Karpas-422 (cell line): ENCODE data around the gene TNFAIP8L1. TPM values are rescaled to one million over a fixed set of nuclear protein-coding genes. Genes with fewer than 3 reads are reported as not detected.

Source experiments
- DNase-seq: peaks from one replicate; pipeline ENCODE4 v3.0.0-alpha.2; 2015
- H2AFZ ChIP-seq: fragments of 200-600 bp; sonication (generic); 2 replicates; pipeline ENCODE4 v1.6.1; 2014; ENCODE audit warnings: antibody characterized with exemption, low read length, mixed read lengths
- H3K27ac ChIP-seq: fragments of 200-600 bp; sonication (generic); 2 replicates; pipeline ENCODE4 v1.5.1; 2014; ENCODE audit warnings: mild to moderate bottlenecking, low read length, moderate library complexity
- H3K27me3 ChIP-seq: fragments of 200-600 bp; sonication (generic); 2 replicates; pipeline ENCODE4 v1.6.1; 2014; ENCODE audit warnings: low read length, mixed read lengths
- H3K36me3 ChIP-seq: fragments of 200-600 bp; sonication (generic); 2 replicates; pipeline ENCODE4 v1.6.1; 2014; ENCODE audit warnings: low read length, mixed read lengths; ENCODE audit not compliant: insufficient read depth
- H3K4me1 ChIP-seq: fragments of 200-600 bp; sonication (generic); 2 replicates; pipeline ENCODE4 v1.6.1; 2014; ENCODE audit warnings: mild to moderate bottlenecking, low read length, mixed read lengths
- H3K4me2 ChIP-seq: fragments of 200-600 bp; sonication (generic); 2 replicates; pipeline ENCODE4 v1.6.1; 2014; ENCODE audit warnings: low read length, low read depth, mild to moderate bottlenecking; ENCODE audit not compliant: poor library complexity, severe bottlenecking
- H3K4me3 ChIP-seq: fragments of 200-600 bp; sonication (generic); 2 replicates; pipeline ENCODE4 v1.5.1; 2014; ENCODE audit warnings: mild to moderate bottlenecking, antibody characterized with exemption, low read length, mixed read lengths
- H3K79me2 ChIP-seq: fragments of 200-600 bp; sonication (generic); 2 replicates; pipeline ENCODE4 v1.6.1; 2014; ENCODE audit warnings: mild to moderate bottlenecking, low read length, mixed read lengths
- H3K9ac ChIP-seq: fragments of 200-600 bp; sonication (generic); 2 replicates; pipeline ENCODE4 v1.6.0; 2014; ENCODE audit warnings: low read length
- H3K9me2 ChIP-seq: fragments of 200-600 bp; sonication (generic), shearing (Covaris generic); replicated peaks from 2 replicates; pipeline ENCODE4 v1.6.0; 2014; ENCODE audit warnings: mild to moderate bottlenecking, low read length, moderate library complexity; ENCODE audit not compliant: insufficient read depth
- H3K9me3 ChIP-seq: fragments of 300-700, 200-600 bp; sonication (generic); 2 replicates; pipeline ENCODE4 v1.6.1; 2014; ENCODE audit warnings: low read length, mixed read lengths
- H4K20me1 ChIP-seq: fragments of 200-600 bp; sonication (generic); 2 replicates; pipeline ENCODE4 v1.6.1; 2014; ENCODE audit warnings: mild to moderate bottlenecking, antibody characterized with exemption, low read length, low read depth; ENCODE audit not compliant: insufficient read depth
- total RNA-seq: library from RNA; depleted of rRNA; stranded (reverse); fragments of >200 nt; shearing (Covaris generic); gene quantifications from 2 replicates; pipeline ENCODE4 v1.2.3, GENCODE V29; 2014; ENCODE audit warnings: low replicate concordance

The TNFAIP8L1 gene
- total RNA-seq, 1 experiment from 2014 or later: 1.8 TPM

DNA sequence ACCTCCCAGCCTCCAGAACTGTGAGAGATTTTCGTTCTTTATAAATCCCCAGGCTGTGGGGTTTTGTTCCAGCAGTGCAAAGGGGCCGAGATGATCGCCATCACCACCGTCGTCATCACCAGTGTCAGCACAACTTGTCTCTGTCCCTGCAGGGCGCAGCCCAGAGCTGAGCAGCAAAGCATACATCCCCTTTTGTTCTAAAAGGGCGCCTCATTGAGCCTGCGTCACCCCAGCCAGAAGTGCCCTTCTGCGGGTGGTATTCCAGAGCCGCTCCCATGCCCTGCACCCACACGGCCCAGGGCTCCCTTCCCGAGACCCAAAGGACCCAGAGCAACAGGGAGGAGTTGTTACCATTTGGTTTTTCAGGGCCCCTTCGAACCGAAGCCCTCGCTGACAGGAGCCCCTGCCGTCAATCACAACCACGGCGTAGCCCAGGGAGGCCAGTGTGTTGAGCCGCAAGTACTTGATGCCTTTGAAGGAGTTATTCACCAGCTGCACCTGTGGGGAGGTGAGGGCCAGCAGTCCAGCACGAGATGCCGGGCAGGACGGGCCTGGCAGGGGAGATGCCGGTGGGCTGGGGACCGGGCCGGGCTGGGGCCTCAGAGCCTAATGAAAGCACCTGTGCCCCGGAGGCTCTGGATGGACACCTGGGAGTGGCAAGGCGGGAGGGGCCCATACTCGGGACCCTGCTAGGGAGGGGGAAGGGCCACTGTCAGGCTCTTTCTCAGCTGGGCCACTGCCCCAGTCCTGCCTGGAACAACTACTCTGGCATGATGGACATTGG is 45.2 kb downstream of the TNFAIP8L1 start:
- Histone ChIP-seq H3K4me1 (no peaks in the 10 kb centered on the region), H3K9me3 (no peaks in the 10 kb centered on the region), H3K4me3 (no peak overlapping the region), H3K9ac (no peak overlapping the region), H3K27me3 (no peaks in the 10 kb centered on the region), H3K36me3 (peaks cover 5% of the 10 kb centered on the region; the same call in 1 of the 2 replicates), H3K9me2 (no peaks in the 10 kb centered on the region), H3K4me2 (no peak overlapping the region), H2AFZ (no peak overlapping the region), H3K27ac (no peak overlapping the region), H4K20me1 (no peaks in the 10 kb centered on the region), H3K79me2 (no peaks in the 10 kb centered on the region)
- DNase-seq: no peak

DNA sequence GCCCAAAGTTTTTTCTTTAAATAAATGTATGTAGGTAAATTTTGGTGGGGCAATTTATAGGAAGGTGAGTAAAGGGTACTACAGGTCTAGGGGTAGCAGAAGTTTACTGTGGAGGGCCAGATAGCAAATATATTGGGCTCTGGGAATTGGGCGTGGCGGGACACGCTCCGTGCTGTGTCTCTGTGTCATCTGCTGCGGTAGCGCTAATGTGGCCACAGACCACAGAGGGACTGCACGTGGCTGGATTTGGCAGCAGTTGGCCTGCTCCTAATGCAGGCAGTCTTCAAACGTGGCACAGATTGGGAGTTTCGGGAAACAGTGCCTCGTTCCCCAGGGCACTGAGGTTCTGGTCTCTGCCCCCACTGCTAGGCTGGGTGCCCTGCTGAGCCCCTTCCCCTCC is 47.4 kb downstream of the TNFAIP8L1 start:
- H3K27ac ChIP-seq: no peak overlapping the region

GRCh38 chr19:4687396-4687795 is 48.1 kb downstream of the TNFAIP8L1 start:
- Histone ChIP-seq H3K4me2 (no peak overlapping the region), H2AFZ (no peak overlapping the region), H4K20me1 (no peaks in the 10 kb centered on the region), H3K27me3 (no peaks in the 10 kb centered on the region), H3K36me3 (peaks cover 3% of the 10 kb centered on the region; the same call in 1 of the 2 replicates), H3K27ac (no peak overlapping the region), H3K9ac (no peak overlapping the region), H3K4me3 (no peak overlapping the region), H3K4me1 (no peaks in the 10 kb centered on the region), H3K9me2 (no peaks in the 10 kb centered on the region), H3K79me2 (no peaks in the 10 kb centered on the region), H3K9me3 (no peaks in the 10 kb centered on the region)
- DNase-seq: no peak

More for the DNA sequence above, 47.4 kb downstream of the TNFAIP8L1 start:
- Histone ChIP-seq H3K4me1 (no peaks in the 10 kb centered on the region), H4K20me1 (no peaks in the 10 kb centered on the region), H3K9ac (no peak overlapping the region), H3K9me2 (no peaks in the 10 kb centered on the region), H3K4me3 (no peak overlapping the region), H2AFZ (no peak overlapping the region), H3K36me3 (peaks cover 3% of the 10 kb centered on the region; the same call in 1 of the 2 replicates), H3K9me3 (no peaks in the 10 kb centered on the region), H3K79me2 (no peaks in the 10 kb centered on the region), H3K27me3 (no peaks in the 10 kb centered on the region), H3K4me2 (no peak overlapping the region)
- no peak for DNase-seq

DNA sequence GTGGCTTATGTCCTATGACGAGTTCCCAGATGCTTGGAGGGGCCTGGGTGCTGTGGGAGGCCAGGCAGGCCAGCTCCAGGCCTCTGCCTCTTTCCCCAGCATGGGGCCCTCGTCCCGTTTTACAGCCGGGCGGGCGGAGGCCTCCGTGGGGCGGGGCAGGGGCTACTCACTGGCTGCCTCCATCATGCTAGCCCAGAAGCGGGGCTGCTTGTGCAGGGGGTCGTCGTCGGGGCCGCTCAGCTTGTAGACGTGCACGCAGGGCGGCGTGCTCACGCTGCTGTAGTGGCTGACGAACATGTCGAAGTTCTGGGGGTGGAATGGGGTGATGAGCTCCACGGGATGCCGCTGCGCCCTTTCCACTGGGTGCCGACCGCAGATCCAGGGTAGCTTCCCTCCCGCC is 49.3 kb downstream of the TNFAIP8L1 start:
- H4K20me1 ChIP-seq: no peaks in the 10 kb centered on the region
- no peaks in the 10 kb centered on the region for H3K9me3 ChIP-seq
- H3K9me2 ChIP-seq: no peaks in the 10 kb centered on the region
- H3K27me3 ChIP-seq: no peaks in the 10 kb centered on the region
- H3K4me1 ChIP-seq: no peaks in the 10 kb centered on the region
- no peaks in the 10 kb centered on the region for H3K79me2 ChIP-seq
- H2AFZ ChIP-seq: no peak overlapping the region
- no peak overlapping the region for H3K4me3 ChIP-seq
- peaks cover 3% of the 10 kb centered on the region; the same call in 1 of the 2 replicates for H3K36me3 ChIP-seq
- no peak overlapping the region for H3K9ac ChIP-seq
- H3K27ac ChIP-seq: no peak overlapping the region
- no peak overlapping the region for H3K4me2 ChIP-seq
- no peak for DNase-seq

DNA sequence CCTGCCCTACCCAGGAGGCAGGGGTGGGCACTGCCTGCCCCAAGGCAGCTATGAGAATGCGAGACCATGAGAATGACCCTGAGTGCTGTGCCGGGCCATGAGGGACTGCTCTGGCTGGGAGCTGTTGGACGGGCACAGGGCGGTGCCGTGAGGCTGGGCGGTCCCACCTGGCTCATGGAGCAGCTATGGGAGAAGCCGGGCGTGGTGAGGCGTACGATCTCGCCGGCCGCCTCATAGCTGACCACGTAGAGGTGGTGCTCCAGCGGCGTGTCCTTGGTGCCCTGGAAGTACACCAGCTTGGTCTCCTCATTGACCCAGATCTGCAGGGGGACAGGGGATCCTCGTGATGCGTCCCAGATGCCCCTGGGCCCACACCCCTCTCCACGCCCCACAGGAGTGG is 50.1 kb downstream of the TNFAIP8L1 start:
- H3K27me3 ChIP-seq: no peaks in the 10 kb centered on the region
- H3K9me3 ChIP-seq: no peaks in the 10 kb centered on the region
- no peak for DNase-seq
- H2AFZ ChIP-seq: no peak overlapping the region
- H3K9me2 ChIP-seq: no peaks in the 10 kb centered on the region
- H3K36me3 ChIP-seq: peaks cover 6% of the 10 kb centered on the region
- no peak overlapping the region for H3K9ac ChIP-seq
- H4K20me1 ChIP-seq: no peaks in the 10 kb centered on the region
- no peak overlapping the region for H3K27ac ChIP-seq
- H3K4me2 ChIP-seq: no peak overlapping the region
- H3K4me1 ChIP-seq: no peaks in the 10 kb centered on the region
- no peak overlapping the region for H3K4me3 ChIP-seq
- no peaks in the 10 kb centered on the region for H3K79me2 ChIP-seq

GRCh38 chr19:4690361-4690760 is 51.0 kb downstream of the TNFAIP8L1 start:
- H3K79me2 ChIP-seq: no peaks in the 10 kb centered on the region
- no peak overlapping the region for H3K4me2 ChIP-seq
- no peak for DNase-seq
- H2AFZ ChIP-seq: no peak overlapping the region
- H3K4me1 ChIP-seq: no peaks in the 10 kb centered on the region
- H3K27me3 ChIP-seq: no peaks in the 10 kb centered on the region
- no peaks in the 10 kb centered on the region for H4K20me1 ChIP-seq
- no peak overlapping the region for H3K9ac ChIP-seq
- no peaks in the 10 kb centered on the region for H3K9me3 ChIP-seq
- H3K9me2 ChIP-seq: no peaks in the 10 kb centered on the region
- no peak overlapping the region for H3K4me3 ChIP-seq
- no peak overlapping the region for H3K27ac ChIP-seq
- peaks cover 10% of the 10 kb centered on the region for H3K36me3 ChIP-seq

- Histone ChIP-seq H3K27me3 (no peaks in the 10 kb centered on the region), H3K9ac (no peak overlapping the region), H3K36me3 (peaks cover 10% of the 10 kb centered on the region), H3K4me3 (no peak overlapping the region), H2AFZ (no peak overlapping the region), H3K27ac (no peak overlapping the region), H4K20me1 (no peaks in the 10 kb centered on the region), H3K4me1 (no peaks in the 10 kb centered on the region), H3K9me3 (no peaks in the 10 kb centered on the region), H3K9me2 (no peaks in the 10 kb centered on the region), H3K79me2 (no peaks in the 10 kb centered on the region), H3K4me2 (no peak overlapping the region)
- no peak for DNase-seq
These were observed 52.1 kb downstream of the TNFAIP8L1 start for GRCh38 chr19:4691373-4691772.

DNA sequence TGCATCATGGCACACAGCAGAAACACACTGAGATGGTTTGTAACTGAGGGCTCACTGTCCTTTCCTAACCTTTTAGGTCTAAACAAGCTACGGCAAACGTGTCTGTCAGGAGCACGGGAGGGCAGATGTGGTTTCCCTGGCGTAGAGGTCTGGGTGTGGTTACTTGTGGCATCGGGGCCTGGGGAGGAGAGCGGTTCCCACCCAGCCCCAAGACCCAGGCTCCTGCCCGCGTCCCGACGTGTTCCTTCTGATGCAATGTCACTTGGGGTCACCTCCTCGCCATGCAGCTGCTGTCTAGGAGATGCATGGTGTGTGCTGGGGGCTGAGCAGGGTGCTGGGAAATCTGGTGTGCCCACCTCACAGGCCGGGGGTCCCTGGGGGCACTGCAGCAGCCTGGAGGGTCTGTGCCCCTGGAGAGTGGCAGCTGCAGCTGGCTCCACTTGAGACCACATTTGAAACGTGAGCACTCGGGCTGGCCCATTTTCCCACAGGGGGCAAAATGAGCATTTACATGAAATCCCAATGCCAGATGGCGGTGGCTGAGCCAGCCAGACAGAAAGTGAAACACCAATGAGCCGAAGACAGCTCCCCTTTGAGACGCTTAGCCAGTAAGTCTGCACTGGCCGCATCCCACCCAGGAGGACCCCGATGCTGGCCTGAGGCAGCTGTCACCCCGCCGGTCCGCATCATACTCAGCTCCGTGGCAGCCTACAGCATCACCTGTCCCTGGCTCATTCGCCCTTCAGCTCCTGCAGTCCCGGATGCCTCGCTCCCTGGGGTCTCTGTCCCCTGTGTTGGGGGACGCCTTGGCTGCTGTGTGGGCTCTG is 53.1 kb downstream of the TNFAIP8L1 start:
- H3K79me2 ChIP-seq: no peaks in the 10 kb centered on the region
- no peaks in the 10 kb centered on the region for H3K9me2 ChIP-seq
- H2AFZ ChIP-seq: no peak overlapping the region
- no peak overlapping the region for H3K9ac ChIP-seq
- no peaks in the 10 kb centered on the region for H3K27me3 ChIP-seq
- H3K4me3 ChIP-seq: no peak overlapping the region
- H4K20me1 ChIP-seq: no peaks in the 10 kb centered on the region
- no peaks in the 10 kb centered on the region for H3K9me3 ChIP-seq
- peaks cover 7% of the 10 kb centered on the region for H3K4me1 ChIP-seq
- no peak overlapping the region for H3K27ac ChIP-seq
- H3K36me3 ChIP-seq: peaks cover 10% of the 10 kb centered on the region
- no peak for DNase-seq
- no peak overlapping the region for H3K4me2 ChIP-seq
